ENCODE data around the gene DVL2. TPM values are rescaled to one million over a fixed set of nuclear protein-coding genes. Genes with fewer than 3 reads are reported as not detected.
A peak's percentile ranks its signal among the peaks of the same experiment; 100 is the strongest.

The DVL2 gene
- total RNA-seq, 1 donor: 106 TPM

- no peaks in the 10 kb centered on the region for H3K4me1 ChIP-seq (ENCODE audit: insufficient read depth, low read length)
- peak; percentile 34 for DNase-seq (ENCODE audit: insufficient read length, low spot score, missing footprints)
- no peak for TF ChIP-seq CTCF (IDR thresholded peaks at IDR 0.05; ENCODE audit: extremely low read depth, low read depth, low read length)
- no peaks in the 10 kb centered on the region for H3K9me3 ChIP-seq (ENCODE audit: low read depth, low read length)
- H3K27ac ChIP-seq (ENCODE audit: low read depth, low read length): no peak overlapping the region
- peaks cover 2% of the 10 kb centered on the region for H4K20me1 ChIP-seq (ENCODE audit: insufficient read depth, low read length)
- peaks cover 41% of the 10 kb centered on the region for H3K36me3 ChIP-seq (ENCODE audit: insufficient read depth, low read length)
- no peak overlapping the region for H3K4me3 ChIP-seq (ENCODE audit: insufficient read depth, low read length)
- H3K79me2 ChIP-seq (ENCODE audit: insufficient read depth, low read length): no peaks in the 10 kb centered on the region
- H2AFZ ChIP-seq (ENCODE audit: low read length): no peak overlapping the region
- no peak overlapping the region for H3K4me2 ChIP-seq (ENCODE audit: insufficient read depth, low read length)
- H3K27me3 ChIP-seq (ENCODE audit: insufficient read depth, low read length): no peaks in the 10 kb centered on the region
Observed at GRCh38 chr17:7191069-7191468, 43.2 kb downstream of the DVL2 start.

- no peak for TF ChIP-seq CTCF (IDR thresholded peaks at IDR 0.05; ENCODE audit: extremely low read depth, low read depth, low read length)
- Histone ChIP-seq H3K4me3 (ENCODE audit: insufficient read depth, low read length) (no peak overlapping the region), H3K36me3 (ENCODE audit: insufficient read depth, low read length) (peaks cover 35% of the 10 kb centered on the region), H3K27me3 (ENCODE audit: insufficient read depth, low read length) (no peaks in the 10 kb centered on the region), H4K20me1 (ENCODE audit: insufficient read depth, low read length) (peaks cover 2% of the 10 kb centered on the region), H3K9me3 (ENCODE audit: low read depth, low read length) (no peaks in the 10 kb centered on the region), H3K4me2 (ENCODE audit: insufficient read depth, low read length) (no peak overlapping the region), H3K79me2 (ENCODE audit: insufficient read depth, low read length) (no peaks in the 10 kb centered on the region), H3K4me1 (ENCODE audit: insufficient read depth, low read length) (no peaks in the 10 kb centered on the region), H3K27ac (ENCODE audit: low read depth, low read length) (no peak overlapping the region), H2AFZ (ENCODE audit: low read length) (no peak overlapping the region)
- DNase-seq (ENCODE audit: insufficient read length, low spot score, missing footprints): peak; percentile 62
Observed at GRCh38 chr17:7190276-7190917, 43.9 kb downstream of the DVL2 start.

GRCh38 chr17:7186241-7186640, 48.1 kb downstream of the DVL2 start:
- Histone ChIP-seq H3K4me2 (ENCODE audit: insufficient read depth, low read length) (no peak overlapping the region), H3K4me3 (ENCODE audit: insufficient read depth, low read length) (no peak overlapping the region), H3K79me2 (ENCODE audit: insufficient read depth, low read length) (no peaks in the 10 kb centered on the region), H4K20me1 (ENCODE audit: insufficient read depth, low read length) (no peaks in the 10 kb centered on the region), H3K4me1 (ENCODE audit: insufficient read depth, low read length) (no peaks in the 10 kb centered on the region), H3K36me3 (ENCODE audit: insufficient read depth, low read length) (peaks cover 11% of the 10 kb centered on the region), H2AFZ (ENCODE audit: low read length) (no peak overlapping the region), H3K27me3 (ENCODE audit: insufficient read depth, low read length) (no peaks in the 10 kb centered on the region), H3K9me3 (ENCODE audit: low read depth, low read length) (no peaks in the 10 kb centered on the region), H3K27ac (ENCODE audit: low read depth, low read length) (no peak overlapping the region)
- peak; percentile 19 for TF ChIP-seq CTCF (IDR thresholded peaks at IDR 0.05; ENCODE audit: extremely low read depth, low read depth, low read length)
- DNase-seq (ENCODE audit: insufficient read length, low spot score, missing footprints): peak; percentile 92

GRCh38 chr17:7184647-7185046, 49.7 kb downstream of the DVL2 start:
- no peaks in the 10 kb centered on the region for H3K4me1 ChIP-seq (ENCODE audit: insufficient read depth, low read length)
- no peaks in the 10 kb centered on the region for H3K79me2 ChIP-seq (ENCODE audit: insufficient read depth, low read length)
- TF ChIP-seq CTCF (IDR thresholded peaks at IDR 0.05; ENCODE audit: extremely low read depth, low read depth, low read length): no peak
- peak; percentile 35 for DNase-seq (ENCODE audit: insufficient read length, low spot score, missing footprints)
- H3K36me3 ChIP-seq (ENCODE audit: insufficient read depth, low read length): peaks cover 4% of the 10 kb centered on the region
- no peaks in the 10 kb centered on the region for H3K9me3 ChIP-seq (ENCODE audit: low read depth, low read length)
- H3K4me3 ChIP-seq (ENCODE audit: insufficient read depth, low read length): no peak overlapping the region
- no peak overlapping the region for H3K27ac ChIP-seq (ENCODE audit: low read depth, low read length)
- H4K20me1 ChIP-seq (ENCODE audit: insufficient read depth, low read length): no peaks in the 10 kb centered on the region
- no peak overlapping the region for H2AFZ ChIP-seq (ENCODE audit: low read length)
- no peak overlapping the region for H3K4me2 ChIP-seq (ENCODE audit: insufficient read depth, low read length)
- no peaks in the 10 kb centered on the region for H3K27me3 ChIP-seq (ENCODE audit: insufficient read depth, low read length)
